HG03064 (cell line): ENCODE data around the gene OR52M1.
A peak's percentile ranks its signal among the peaks of the same experiment; 100 is the strongest.
"Not testable (repeated sequence)": the region's sequence is repeated elsewhere in the genome, so short reads cannot be mapped to it uniquely, and the experiment has no call there.

Experiments used
- ATAC-seq: cut with Tn5 transposase; IDR thresholded peaks from one replicate; pipeline ENCODE4 v1.9.1; 2021; ENCODE audit warnings: low read depth; ENCODE audit not compliant: unreplicated experiment

Gene OR52M1

GRCh38 chr11:4544891-4545290 lies at the start of gene OR52M1:
TSS of gene OR52M1 (plus strand) at chr11:4545191. CDS start at chr11:4545191, 0 bp downstream.
- no peak for ATAC-seq

- ATAC-seq, result no peak
These were observed 49.5 kb upstream of the OR52M1 start for GRCh38 chr11:4495487-4495886.

GRCh38 chr11:4495986-4496385 lies 49.0 kb upstream of the OR52M1 start:
- no peak for ATAC-seq

GRCh38 chr11:4496557-4497248 lies 48.3 kb upstream of the OR52M1 start:
- ATAC-seq, result no peak

GRCh38 chr11:4508886-4509285 lies 36.1 kb upstream of the OR52M1 start:
- ATAC-seq, result no peak

- ATAC-seq, result no peak
These were observed 33.4 kb upstream of the OR52M1 start for GRCh38 chr11:4511282-4512245.

- no peak for ATAC-seq
These were observed 30.8 kb upstream of the OR52M1 start for GRCh38 chr11:4514196-4514595.

GRCh38 chr11:4522339-4522738 lies 22.7 kb upstream of the OR52M1 start:
- no peak for ATAC-seq

GRCh38 chr11:4522752-4523151 lies 22.2 kb upstream of the OR52M1 start:
- no peak for ATAC-seq

- no peak for ATAC-seq
These were observed 21.3 kb upstream of the OR52M1 start for GRCh38 chr11:4523666-4524065.

- no peak for ATAC-seq
These were observed 17.1 kb upstream of the OR52M1 start for GRCh38 chr11:4527926-4528325.

- not testable (repeated sequence) for ATAC-seq
These were observed 13.3 kb upstream of the OR52M1 start for GRCh38 chr11:4531686-4532085.

- ATAC-seq, result peak; percentile 59
These were observed 5.3 kb upstream of the OR52M1 start for GRCh38 chr11:4539603-4540219.

GRCh38 chr11:4541071-4541470 lies 3.9 kb upstream of the OR52M1 start:
- no peak for ATAC-seq

- ATAC-seq, result no peak
These were observed 1.4 kb upstream of the OR52M1 start for GRCh38 chr11:4543561-4543960.

GRCh38 chr11:4546878-4547277 lies 1.9 kb downstream of the OR52M1 start:
- ATAC-seq, result no peak

GRCh38 chr11:4547416-4547815 lies 2.4 kb downstream of the OR52M1 start:
- no peak for ATAC-seq

- ATAC-seq, result no peak
These were observed 6.5 kb downstream of the OR52M1 start for GRCh38 chr11:4551346-4551979.

- no peak for ATAC-seq
These were observed 14.8 kb downstream of the OR52M1 start for GRCh38 chr11:4559527-4560440.

GRCh38 chr11:4560467-4560866 lies 15.5 kb downstream of the OR52M1 start:
- no peak for ATAC-seq
